NAMALWA (cell line): ENCODE results near the gene PROSER3.

ENCODE experiments used
- DNase-seq: peaks from one replicate; pipeline ENCODE4 v3.0.0-alpha.2; 2015; ENCODE audit warnings: low spot score

The PROSER3 gene

DNA sequence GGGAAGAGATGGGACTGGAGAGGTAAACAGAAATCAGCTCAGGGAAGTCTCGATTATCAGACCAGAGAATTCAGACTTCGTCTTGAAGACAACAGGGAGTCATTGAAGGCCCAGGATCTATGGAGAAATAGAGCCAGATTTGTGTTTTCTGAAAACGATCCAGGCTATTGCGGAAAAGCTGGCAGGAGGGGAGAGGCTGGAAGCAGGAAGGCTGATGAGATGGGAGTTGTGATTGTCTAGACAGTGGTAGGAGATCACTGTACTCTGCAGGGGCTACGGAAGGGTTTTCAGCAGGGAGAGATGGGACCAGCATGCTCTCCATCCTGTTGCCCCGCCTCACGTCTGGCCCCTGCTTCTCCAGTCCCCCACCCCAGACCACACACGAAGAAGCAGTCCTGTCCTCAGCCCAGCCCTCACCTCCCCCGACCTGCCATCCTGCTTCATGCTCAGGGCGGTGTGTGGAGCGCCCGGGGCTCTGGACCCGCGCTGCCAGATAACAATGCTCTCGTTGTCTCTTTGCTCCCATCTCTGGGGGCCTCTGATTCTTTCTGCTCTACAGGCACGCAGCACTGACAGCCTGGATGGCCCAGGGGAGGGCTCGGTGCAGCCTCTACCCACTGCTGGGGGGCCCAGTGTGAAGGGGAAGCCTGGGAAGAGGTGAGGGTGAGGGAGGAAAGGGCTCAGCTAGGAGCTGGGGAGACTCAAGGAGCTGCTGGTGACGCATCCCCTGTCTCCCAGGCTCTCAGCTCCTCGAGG lies 19.3 kb downstream of the PROSER3 start:
- no peak for DNase-seq

- DNase-seq = no peak
Measured at GRCh38 chr19:35777961-35778360, 20.0 kb downstream of the PROSER3 start.

- DNase-seq = no peak
Measured at GRCh38 chr19:35779033-35779432, 21.1 kb downstream of the PROSER3 start.

- DNase-seq = no peak
Measured at GRCh38 chr19:35780058-35780457, 22.1 kb downstream of the PROSER3 start.

DNA sequence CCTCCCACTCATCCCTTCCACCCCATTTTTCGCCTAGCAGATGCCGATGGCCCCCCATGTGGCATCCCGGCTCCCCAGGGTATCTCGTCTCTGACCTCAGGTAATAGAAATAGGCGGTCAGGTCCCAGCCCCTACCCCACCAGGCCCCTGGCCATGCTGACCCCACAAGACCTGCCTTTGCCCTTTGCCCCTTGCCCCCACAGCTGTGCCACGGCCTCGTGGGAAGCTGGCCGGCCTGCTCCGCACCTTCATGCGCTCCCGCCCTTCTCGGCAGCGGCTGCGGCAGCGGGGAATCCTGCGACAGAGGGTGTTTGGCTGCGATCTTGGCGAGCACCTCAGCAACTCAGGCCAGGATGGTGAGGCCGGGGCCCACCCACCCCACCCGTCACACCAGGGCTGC lies 22.7 kb downstream of the PROSER3 start:
- DNase-seq = no peak

DNA sequence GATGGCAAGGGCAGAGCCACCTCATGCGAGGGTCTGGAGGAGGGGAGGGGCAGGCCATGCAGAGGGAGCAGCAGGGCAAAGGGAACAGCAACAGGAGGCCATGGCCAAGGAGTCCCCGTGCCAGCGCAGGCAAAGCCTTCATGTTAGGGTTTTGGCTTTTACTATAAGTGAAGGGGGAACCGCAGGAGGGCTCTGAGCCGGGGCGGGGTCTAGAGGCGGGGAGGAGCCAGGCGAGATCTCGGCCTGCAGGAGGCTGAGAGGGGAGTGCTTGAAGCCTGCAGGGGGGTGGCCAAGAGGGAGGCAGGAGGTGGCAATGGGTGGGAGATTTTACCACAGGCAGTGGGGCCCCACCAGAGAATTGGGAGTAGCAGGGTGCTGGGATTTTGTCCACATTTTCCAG lies 23.7 kb downstream of the PROSER3 start:
- DNase-seq = no peak

DNA sequence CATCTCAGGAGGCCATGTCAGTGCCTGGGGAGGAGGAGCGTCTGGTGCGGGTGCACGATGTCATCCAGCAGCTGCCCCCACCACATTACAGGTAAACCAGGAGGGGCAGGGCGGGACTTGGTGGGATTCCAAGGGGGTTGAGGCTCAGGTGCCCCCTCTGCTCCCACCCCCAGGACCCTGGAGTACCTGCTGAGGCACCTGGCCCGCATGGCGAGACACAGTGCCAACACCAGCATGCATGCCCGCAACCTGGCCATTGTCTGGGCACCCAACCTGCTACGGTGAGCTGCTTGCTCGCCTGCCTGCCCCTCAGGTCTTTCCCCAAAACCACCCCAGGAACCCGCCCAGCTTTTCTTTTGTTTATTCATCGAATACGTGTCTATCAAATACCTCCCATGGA lies 24.6 kb downstream of the PROSER3 start:
- no peak for DNase-seq

DNA sequence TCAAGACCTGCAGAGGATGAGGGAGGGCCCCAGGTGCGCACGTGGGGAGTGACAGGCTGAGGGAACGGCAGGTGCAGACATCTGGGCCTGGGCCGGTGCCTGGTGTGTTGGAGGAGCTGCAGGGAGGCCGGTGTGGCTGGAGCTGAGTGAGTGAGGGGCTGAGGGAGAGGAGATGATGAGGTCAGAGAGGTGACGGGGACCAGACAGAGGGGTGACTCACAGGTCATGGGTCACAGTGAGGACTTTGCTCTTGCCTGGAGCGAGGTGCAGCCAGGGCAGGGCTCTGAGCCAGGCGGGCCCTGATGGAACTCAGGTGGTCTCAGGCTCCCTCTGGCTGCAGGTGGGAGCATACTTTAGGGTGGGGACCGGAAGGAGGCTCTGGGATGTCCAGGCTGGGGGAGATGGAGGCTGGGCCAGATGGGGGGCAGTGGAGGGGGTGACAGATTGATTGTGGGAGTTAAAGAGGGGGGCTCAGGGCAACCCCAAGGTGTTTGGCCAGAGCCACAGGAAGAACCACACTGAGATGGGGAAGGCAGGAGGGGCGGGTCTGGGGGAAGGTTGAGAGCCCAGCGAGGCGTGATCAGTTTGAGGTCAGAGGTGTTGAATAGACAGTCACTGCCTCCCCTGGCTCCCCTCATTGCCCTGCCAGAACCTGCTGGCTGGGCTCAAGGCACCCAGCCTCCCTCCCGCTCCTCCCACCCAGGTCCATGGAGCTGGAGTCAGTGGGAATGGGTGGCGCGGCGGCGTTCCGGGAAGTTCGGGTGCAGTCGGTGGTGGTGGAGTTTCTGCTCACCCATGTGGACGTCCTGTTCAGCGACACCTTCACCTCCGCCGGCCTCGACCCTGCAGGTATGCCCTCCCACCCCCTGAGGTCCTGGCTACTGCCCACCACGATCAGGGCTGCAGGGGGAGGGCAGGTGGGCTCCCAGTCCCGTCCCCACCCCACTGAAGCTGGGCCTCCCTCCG lies 25.8 kb downstream of the PROSER3 start:
- DNase-seq = no peak

DNA sequence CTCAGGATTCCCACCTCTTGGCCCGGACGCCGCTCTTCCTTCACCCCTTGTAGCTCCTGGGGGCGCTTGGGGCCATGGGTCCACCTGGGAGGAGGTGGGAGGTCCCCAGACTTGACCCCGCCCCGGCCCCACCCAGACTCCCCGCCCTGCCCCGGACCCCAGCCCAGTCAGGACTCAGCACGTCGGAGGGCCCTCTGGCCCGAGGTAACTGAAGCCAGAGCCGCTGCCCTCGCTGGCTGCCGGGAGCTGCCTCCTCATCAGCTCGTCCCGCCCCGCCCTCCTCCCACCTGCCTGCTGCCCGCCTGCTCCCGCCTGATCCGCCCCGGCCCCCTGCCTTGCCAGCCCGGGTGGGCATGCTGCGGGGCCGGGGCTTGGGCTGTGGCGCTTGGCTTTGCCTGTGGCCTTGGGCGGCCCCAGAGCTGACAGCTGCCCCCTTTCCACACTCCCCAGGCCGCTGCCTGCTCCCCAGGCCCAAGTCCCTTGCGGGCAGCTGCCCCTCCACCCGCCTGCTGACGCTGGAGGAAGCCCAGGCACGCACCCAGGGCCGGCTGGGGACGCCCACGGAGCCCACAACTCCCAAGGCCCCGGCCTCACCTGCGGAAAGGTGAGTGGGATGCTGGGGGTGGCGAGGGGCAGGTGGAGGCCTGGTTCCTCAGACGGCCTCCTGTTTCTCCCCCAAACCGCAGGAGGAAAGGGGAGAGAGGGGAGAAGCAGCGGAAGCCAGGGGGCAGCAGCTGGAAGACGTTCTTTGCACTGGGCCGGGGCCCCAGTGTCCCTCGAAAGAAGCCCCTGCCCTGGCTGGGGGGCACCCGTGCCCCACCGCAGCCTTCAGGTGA lies 26.7 kb downstream of the PROSER3 start:
- no peak for DNase-seq

DNA sequence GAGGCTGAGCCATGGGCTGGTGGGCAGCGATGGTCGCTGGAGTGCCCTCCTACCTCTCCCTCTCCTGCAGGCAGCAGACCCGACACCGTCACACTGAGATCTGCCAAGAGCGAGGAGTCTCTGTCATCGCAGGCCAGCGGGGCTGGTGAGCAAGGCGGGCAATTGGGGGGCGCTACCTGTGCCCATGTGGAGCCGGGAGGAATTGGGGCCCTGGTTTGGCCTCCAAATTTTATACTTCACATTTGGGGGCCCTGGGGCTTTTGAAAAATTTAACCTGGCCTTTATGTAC lies 27.3 kb downstream of the PROSER3 start:
- DNase-seq = no peak

- no peak for DNase-seq
Measured at GRCh38 chr19:35786299-35787160, 28.6 kb downstream of the PROSER3 start.

DNA sequence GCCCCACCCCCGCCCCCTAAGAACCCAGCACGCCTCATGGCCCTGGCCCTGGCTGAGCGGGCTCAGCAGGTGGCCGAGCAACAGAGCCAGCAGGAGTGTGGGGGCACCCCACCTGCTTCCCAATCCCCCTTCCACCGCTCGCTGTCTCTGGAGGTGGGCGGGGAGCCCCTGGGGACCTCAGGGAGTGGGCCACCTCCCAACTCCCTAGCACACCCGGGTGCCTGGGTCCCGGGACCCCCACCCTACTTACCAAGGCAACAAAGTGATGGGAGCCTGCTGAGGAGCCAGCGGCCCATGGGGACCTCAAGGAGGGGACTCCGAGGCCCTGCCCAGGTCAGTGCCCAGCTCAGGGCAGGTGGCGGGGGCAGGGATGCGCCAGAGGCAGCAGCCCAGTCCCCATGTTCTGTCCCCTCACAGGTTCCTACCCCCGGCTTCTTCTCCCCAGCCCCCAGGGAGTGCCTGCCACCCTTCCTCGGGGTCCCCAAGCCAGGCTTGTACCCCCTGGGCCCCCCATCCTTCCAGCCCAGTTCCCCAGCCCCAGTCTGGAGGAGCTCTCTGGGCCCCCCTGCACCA lies 29.3 kb downstream of the PROSER3 start:
- DNase-seq = no peak

DNA sequence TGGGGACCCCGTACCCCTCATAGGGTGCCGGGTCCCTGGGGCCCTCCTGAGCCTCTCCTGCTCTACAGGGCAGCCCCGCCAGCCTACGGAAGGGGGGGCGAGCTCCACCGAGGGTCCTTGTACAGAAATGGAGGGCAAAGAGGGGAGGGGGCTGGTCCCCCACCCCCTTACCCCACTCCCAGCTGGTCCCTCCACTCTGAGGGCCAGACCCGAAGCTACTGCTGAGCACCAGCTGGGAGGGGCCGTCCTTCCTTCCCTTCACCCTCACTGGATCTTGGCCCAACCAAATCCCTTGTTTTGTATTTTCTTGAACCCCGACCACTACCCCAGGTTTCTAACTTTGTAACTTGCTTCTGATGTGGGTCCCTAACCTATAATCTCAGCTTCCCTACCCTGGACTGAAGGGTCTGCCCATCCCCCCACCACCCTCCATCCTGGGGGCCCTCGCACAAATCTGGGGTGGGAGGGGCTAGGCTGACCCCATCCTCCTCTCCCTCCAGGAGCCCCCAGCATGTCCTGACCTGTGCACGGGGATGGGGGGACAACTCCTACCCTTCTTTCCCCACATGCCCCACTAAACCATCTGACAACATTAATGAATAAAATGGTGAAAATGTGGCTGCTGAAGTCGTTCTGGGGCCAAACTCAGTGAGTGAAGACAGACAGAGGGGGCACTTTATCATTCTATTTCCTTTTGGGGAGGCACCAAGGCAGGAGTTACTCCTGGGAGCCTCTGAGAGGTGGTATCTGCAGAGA lies 30.4 kb downstream of the PROSER3 start:
- no peak for DNase-seq

GRCh38 chr19:35789195-35789977 lies 31.4 kb downstream of the PROSER3 start:
- DNase-seq = no peak

GRCh38 chr19:35789978-35790944 lies 32.3 kb downstream of the PROSER3 start:
- DNase-seq = no peak

GRCh38 chr19:35790981-35791813 lies 33.2 kb downstream of the PROSER3 start:
- peak; percentile 70 for DNase-seq

- no peak for DNase-seq
Measured at GRCh38 chr19:35791814-35792279, 33.9 kb downstream of the PROSER3 start.
